Posterior vena cava (tissue), 2 donors: ENCODE results near the gene WDFY4. TPM values are rescaled to one million over a fixed set of nuclear protein-coding genes. Genes with fewer than 3 reads are reported as not detected.

Experiments
- DNase-seq: peaks from one replicate; pipeline ENCODE4 v3.0.0-alpha.2; 2020; ENCODE audit warnings: low spot score
- intact Hi-C, 2 donors: fragments of 100-400 bp; cut with DNase I; formaldehyde crosslinking; loops; one replicate each; pipeline versions ENCODE4 v1.14.1 to v1.14.2; 2022 to 2023
- total RNA-seq, 2 donors: library from RNA; stranded (reverse); fragmentation: NEBNext Ultra II Directional; extraction: Animal tissue kit (Norgen Biotek cat#: 25700); gene quantifications; one replicate each; pipeline ENCODE4 v1.2.1, GENCODE V29; 2021
- donor health status: DM: yes; HTN: yes; CAD: no.
- donor health status: DM: yes; HTN: yes; CAD: no.

The WDFY4 gene
- total RNA-seq, 2 donors from 2014 or later: 6.8 to 13.2 TPM

DNA sequence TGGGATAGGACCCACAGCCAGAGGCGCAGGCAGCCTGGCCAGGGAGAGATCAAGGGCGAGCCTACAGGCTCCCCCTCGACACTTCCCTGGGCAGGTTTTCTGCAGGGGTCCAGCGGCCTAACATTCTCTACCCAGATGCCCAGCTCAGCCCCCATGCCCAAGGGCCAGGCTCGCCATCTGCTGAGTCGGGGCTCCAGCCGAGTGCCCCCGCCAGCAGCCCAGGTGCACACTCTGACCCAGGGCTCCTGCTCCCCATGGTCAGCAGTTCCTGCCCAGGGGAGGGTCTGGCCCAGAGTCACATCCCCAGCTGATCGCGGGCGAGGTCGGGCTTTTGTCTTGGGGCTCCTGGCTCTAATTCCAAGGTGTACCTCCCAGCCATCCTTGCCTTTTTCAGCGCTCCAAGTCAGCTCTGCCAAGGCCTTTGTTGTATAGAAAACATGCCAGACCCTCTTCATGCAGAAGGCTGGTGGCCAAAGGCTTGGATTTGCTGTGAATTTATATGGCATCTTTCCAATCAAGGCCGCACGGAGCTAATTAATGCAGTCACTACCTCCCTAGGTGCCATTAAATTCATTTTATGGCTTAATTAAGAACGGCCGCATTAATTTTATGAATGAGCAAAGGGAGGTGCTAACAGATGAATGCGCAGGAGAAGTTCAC lies 134.3 kb downstream of the WDFY4 start:
- DNase-seq: no peak
- intact Hi-C loops: no loop called here

DNA sequence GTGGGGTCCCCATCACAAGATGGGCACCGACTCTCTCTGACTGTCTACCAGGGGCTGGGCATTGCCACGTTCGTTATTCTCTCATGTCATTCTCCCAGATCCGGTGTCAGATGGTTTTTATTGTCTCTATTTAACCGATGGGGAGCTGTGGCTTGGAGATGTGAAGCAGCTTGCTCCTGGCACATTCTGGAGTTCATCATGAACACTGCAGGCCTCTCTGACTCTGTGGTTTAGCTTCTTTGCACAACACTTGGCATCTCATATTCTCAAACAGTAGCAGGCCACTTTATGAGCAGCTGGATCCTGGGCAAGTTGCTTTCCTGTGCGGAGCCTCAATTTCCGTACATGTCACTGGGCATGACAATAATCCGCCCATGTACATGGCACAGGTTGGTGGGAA lies 135.1 kb downstream of the WDFY4 start:
- intact Hi-C loops: no loop called here
- no peak for DNase-seq

DNA sequence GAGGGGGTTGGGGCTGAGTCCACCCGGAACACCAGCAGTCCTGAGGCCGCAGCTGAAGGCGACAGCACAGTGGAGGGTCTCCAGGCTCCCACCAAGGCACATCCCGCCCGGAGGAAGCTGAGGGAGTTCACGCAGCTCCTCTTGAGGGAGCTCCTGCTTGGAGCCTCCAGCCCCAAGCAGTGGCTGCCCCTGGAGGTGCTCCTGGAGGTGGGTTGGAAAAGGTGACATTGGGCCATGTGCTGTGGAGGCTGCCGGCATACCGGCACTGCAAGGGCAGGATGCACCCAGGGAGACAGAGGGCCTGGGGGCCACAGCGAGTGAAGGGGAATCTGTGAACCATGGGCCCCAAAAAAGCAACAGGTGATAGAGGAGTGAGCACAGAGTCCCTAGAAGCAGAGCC lies 135.6 kb downstream of the WDFY4 start:
- no peak for DNase-seq
- intact Hi-C loops: no loop called here

DNA sequence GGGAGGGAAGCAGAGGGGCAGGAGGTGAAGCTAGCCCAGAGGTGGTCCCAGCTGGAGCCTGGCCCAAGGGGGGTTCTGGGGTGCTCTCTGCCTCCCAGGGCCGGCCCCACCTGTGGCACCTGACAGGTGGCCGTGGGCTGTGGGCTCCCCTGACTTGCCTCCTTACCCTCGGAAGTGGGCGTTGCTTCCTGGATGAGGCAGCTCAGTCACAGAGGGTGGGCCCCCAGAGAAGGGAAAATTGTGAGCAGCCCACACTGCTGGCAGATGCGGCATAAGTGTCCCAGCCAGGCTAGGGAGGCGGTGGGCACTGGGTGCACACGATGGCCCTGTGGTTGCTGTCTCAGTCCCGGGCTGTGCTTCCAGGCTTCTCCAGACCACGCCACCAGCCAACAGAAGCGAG lies 136.0 kb downstream of the WDFY4 start:
- DNase-seq: no peak
- intact Hi-C loops: no loop called here

DNA sequence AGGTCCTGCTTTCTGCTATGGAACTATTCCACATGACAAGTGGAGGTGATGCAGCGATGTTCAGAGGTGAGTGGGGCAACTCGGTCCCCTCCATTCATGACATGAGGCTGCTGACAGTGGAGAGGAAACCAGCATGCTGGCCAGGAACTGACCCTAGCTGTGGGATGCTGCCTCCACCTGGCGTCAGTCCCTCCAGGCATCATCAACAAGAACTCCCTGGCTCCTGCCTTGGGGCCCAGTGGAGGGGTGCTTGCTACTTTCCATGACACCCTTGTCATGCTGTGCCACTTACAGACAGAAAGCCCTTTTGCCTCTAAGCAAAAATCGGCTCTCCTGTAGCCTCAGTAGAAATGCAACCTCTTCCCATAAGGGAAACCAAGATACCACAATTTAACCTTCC lies 136.4 kb downstream of the WDFY4 start:
- intact Hi-C loops: no loop called here
- no peak for DNase-seq

DNA sequence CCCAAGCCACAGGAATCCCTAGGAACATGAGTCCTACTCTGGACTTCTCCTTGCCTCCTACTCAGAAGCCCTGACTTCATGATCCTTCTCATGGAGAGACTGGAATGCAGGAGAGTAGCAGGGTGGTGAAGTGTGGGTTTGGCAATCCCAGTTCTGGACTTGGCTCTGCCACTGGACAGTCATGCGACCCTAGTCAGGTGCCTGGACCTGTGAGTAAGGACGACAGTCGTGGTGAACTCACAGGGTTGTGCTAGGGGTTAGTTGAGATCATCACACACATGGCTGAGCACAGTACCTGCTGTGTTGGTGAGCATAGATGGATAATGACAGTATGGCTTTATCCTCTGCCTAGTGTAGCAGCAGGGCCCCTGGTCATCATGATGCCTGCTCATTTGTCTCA lies 137.0 kb downstream of the WDFY4 start:
- intact Hi-C loops: no loop called here
- no peak for DNase-seq

DNA sequence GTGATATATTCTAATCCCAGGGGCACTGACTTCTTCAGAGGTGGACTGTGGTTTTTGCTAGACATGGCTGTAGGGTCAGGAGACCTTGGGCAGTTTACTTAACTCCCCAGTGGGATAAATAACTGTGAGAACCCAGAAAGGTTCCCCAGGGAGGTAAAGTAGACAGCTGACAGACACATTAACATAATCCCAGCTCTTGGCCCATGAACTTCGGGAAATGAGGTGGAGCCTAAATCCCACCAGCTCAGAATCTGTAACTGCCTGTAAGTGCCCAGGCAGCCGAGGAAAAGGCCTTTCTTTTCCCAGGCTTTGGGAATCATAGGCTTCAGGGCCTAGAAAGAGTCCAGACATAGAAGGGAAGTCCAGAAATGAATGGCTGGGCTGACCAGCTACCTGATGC lies 149.0 kb downstream of the WDFY4 start:
- intact Hi-C loops: no loop called here
- no peak for DNase-seq

DNA sequence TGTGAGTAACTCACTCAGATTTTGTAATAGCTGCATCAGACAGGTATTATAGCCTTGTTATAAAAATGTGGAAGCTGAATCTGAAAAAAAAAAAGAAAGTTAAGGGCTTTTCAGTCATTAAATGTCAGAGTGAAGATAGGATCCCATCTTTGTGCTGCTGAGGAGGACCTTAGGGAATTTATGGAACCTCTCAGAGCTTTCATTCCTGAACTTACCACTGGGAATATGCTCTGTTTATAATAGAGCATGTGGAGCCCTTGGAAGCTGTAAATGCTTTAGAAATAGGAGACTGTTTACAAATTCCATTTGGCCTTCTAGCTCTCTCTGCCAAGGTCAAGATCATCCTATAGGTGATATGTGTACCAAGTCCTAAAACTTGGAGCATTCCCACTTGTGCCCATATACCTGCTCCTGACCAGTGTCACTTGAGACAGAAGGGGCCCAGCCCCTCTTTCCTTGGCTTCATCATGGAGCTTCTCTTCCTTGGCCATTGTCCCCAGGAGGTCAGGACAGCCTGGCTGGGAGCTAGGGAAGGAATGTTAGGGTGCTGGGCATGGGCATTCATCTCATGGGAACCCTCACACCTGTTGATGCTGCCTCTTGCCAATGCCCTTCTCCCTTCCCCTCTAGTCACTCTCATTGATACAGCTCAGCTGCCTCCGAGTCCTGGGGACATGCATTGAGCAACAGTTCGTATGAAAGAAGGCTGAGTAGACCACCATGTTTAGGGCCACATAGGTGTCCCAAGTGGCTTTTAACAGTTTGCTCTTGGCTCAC lies 149.7 kb downstream of the WDFY4 start:
- DNase-seq: no peak
- intact Hi-C loops: no loop called here

DNA sequence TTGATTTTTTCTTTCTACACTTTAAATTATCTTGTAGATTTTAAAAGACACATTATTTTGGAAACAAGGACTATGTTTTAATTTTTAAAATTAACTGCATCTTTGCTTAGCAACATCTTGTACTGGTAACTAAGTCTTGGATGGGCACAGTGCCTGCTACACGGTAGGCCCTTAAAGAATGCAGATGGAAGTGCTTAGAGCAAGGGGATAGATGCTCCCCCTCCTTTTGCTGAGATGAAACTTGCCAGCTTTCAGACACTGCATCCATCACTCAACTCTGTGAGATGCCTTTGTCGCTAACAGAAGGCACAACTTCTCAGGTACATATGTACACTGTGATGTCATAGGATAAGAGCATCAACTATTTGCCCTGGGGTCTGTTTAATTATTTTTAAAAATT lies 151.1 kb downstream of the WDFY4 start:
- intact Hi-C loops: no loop called here
- no peak for DNase-seq

DNA sequence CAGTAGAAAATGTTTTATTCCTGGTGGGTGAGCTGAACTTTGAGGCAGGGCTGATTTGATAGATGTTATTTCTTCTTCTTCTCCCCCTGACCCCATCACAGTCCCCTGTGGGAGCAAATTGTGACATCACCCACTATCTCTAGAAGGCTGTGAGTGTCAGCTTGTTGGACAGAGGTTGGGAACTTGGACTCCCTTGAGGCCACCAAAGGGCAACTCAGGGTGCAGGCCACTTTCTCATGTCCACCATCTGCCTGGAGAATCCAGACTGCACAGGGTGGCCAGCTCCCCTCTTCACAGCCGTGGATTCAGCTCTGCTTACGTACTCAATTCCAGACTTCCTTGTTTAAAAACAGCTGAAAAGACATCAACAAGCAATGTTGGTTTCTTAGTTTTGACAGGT lies 151.9 kb downstream of the WDFY4 start:
- DNase-seq: no peak
- intact Hi-C loops: no loop called here

DNA sequence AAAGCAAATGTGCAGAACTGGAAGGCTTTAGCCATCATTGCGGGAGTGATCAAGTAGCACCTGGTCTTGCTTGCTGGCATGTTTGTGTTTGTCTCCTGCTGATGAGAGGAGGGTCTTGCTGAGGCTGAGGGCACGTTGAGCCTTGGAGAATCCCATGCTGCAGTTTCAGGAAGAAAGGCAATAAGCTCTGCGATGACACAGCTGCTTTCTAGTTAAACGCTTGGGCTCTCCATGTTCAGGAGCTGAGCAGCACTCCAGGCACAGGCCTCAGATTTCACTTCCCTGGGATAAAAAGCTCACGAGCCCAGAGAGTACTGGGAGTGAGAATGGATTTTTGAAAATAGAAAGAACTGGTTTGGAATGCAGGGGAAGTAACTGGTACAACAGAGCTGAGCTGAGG lies 154.2 kb downstream of the WDFY4 start:
- intact Hi-C loops: no loop called here
- no peak for DNase-seq

DNA sequence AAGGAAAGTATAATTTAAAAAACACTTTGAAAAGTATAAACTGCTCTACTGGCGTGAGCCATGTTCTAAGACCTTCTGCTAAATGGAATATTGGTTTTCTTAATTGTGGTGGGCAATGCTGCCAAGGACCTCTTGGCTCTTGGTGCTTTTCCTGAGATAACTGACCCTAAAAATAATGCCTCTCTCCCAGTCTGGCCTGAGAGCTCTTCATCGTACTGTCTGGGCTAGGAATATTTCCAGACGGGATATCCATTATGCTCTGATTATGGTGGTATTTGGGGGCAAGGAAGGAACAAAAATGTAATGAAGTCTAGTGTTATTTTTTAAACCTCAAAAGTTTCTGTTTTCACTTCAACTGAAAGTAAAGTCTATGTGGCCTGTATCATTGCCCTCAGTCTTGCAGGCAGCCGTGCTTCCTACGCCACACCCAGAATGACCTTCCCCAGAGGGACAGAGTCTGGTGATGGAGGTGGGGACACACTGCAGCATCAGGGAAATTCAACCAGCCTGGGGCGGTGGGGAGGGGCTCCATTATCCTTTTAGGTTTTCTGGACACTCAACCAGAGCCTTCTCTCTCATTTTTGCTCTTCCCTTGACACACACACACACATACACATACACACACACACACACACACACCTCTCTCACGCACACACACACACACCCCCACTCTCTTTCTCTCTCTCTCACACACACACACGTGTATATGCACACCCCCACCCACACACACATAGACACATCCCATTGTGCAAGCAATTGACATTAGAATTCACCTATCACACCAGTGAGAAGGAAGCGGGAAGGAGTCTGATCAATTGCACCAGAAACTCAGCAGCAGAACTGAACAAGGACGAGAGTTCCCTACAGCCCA lies 155.4 kb downstream of the WDFY4 start:
- intact Hi-C loops: no loop called here
- no peak for DNase-seq

DNA sequence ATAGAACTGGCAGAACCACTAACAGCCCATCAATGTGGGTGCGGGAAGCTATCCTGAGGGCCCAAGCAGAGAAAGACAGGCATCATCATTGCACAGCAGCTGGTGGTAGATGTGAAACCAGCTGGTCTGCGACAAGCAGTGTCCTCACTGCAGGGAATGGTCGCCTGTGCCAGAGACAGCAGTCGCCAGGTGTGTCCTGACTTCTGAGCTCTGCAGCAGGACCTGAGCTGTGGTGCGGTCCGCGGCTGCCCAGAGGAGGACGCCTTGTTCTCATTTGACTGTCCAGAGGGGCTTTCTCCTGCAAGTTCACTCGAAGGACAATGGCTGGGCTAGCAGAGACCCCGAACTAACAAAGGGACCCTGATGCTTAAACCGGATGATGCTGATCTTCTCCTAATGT lies 157.6 kb downstream of the WDFY4 start:
- intact Hi-C loops: no loop called here
- no peak for DNase-seq

DNA sequence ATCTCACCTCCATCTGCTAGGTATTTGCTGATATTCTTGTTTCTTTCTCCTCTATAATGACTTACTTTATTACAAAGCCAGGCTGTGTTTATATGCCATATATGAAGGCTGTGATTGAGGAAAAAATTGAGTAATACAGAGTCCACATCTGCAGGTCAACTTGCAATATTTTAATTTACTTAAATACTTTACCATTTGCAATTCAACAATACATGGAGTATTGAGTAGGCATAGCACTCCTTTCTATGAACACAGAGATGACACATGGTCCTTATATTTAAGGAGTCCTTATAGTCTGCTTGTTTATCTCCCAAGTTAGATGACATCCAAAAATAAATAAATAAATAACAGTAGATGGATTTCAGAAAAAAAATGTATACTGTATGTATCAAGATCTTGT lies 158.5 kb downstream of the WDFY4 start:
- intact Hi-C loops: no loop called here

DNA sequence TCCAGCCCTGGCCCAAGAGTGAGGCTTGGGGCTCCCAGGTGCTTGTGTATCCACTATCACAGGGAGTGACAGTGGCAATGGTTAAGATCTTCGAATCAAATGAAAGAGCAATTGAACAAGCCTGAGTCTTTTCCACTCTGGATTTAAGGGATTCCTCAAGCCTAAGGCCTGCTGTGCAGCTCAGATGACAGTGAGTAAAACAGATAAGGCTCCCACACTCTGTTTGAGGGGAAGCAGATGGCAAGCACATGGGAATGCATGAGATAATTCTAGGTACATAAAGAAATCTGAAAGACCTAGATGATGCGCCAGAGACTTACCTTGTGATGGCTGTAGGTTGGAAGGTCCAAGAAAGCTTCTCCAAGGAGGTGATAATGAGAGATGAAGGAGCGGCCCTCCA lies 159.9 kb downstream of the WDFY4 start:
- intact Hi-C loops: no loop called here
- DNase-seq: no peak

More for the DNA sequence above, 158.5 kb downstream of the WDFY4 start:
- no peak for DNase-seq

DNA sequence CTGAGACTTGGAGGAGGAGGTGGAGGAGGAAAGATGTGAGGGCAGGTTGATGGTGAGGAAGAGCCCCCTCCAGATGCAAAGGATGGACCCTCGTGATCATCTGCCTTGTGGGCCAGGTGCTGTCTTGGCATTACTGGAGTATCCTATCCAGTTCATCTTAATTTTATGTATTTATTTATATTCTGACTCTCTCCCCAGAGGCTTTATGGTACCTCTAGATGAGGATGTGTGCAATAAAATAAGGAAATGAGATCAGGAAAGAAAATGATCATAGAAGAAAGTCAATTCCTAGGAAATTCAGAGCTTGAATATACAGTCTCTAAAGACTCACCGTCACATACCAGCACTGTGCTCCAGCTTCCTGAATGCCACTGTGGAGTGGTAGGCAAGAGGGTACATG lies 160.8 kb downstream of the WDFY4 start:
- no peak for DNase-seq
- intact Hi-C loops: no loop called here

DNA sequence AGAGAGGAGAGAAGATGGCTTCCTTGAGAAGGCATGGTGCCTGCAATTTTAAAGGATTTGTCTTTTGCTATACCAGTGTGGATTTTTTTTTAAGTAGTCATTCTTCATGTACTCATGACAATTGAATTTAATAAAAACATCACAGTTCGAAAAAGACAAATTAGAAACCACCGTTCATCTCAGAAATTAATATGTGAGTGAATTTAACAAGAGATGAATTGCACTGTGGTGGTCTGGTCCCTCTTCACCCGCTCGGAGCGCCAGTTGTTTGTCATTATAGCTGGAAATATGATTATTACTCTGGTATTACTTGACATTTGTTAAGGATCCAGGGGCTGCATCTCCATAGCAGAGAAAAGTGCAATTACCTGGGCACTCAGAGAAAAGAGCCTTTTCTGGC lies 163.0 kb downstream of the WDFY4 start:
- intact Hi-C loops: no loop called here
- no peak for DNase-seq

DNA sequence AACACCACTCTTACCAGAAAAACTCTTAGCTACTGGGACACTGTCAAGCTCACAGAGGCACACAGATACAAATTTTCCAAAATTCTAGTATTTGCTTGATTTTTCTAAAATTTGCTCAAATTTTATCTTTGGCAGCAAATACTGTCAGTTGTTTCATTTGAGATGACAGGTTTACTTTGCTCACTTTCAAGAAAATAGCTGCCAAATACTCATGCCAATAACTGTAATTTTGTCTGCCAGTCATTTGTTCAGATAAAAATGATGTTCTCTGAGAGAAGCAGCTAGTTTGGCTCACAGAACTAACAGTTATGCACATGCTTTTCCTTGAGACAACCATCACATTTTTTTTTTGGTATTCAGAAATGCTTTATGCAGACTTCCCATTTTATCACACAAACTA lies 172.2 kb downstream of the WDFY4 start:
- intact Hi-C loops: no loop called here
- no peak for DNase-seq

DNA sequence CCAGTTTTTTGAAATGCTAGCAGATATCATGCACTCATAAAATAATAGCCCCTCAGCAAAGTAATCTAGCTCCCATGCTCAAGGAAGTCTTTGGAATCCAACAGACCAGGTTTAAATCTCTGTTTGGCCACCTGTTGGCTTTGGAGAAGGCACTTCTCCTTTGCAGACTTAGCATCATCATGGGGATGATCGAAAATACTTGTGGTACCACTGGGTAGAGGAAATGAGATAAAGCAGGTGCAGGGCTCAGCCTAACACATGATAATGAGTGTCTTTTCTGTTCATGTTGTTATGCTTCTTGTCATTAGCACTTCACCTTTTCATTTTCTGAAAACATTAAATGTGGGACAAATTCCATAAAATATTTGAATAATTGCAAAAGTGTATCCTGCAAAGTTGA lies 187.6 kb downstream of the WDFY4 start:
- no peak for DNase-seq
- intact Hi-C loops: no loop called here

DNA sequence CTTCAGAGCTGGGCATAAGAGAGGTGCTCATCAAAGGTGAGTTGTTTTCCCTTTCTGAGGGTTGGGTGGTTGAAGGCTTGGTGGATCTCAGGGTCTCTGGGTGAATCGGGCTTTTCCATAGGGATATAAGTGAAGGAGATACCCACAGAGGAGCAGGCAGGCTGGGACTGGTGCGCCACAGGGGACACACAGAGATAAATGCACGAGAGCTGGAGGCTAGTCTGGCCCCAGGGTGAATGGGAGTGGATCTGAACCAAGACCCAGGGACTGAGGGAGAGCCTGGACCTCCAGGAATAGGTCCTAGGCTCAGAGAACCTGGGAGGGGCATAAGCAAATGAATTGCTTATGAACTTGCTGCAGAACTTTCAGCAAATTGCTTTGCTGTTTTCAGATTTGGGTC lies 193.4 kb downstream of the WDFY4 start:
- no peak for DNase-seq
- intact Hi-C loops: no loop called here
